HG02973 (cell line): ENCODE data around the gene HS6ST2.
"Not testable (repeated sequence)": the region's sequence is repeated elsewhere in the genome, so short reads cannot be mapped to it uniquely, and the experiment has no call there.

Experiments used
- ATAC-seq: cut with Tn5 transposase; IDR thresholded peaks from one replicate; pipeline ENCODE4 v1.9.1; 2021; ENCODE audit warnings: moderate library complexity; ENCODE audit not compliant: unreplicated experiment

HS6ST2 gene

DNA sequence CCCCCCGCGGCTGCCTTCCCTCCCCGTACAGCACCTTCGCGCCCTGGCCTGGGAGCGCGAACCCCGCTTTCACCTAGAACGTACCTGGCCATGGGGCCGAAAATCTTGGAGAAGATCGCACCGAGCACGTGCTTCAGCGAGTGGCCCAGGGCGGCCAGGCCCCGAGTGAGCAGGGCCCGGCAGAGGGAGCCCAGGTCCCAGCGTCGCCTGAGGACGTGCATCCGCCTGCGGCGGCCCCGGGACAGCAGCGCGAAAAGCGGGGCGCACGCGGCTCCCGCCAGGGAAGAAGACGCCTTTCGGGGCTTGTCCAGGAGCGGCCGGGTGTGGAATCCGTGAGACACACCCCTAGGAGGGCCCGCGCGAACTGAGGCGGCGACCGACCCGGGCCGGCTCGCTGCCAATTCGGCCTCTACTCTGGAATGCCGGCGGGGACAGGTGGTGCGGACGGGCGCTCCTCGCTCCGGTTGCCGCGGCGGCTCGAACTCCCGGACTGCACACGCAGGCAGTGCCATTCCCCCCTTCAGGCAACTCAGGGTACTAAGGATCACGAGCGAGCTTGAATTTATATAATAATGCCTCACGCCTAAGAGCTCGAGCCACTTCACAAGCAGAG lies at the start of gene HS6ST2:
HS6ST2 (minus strand) TSS at position 539 of the 613 bp plus-strand sequence.
- ATAC-seq, result no peak

DNA sequence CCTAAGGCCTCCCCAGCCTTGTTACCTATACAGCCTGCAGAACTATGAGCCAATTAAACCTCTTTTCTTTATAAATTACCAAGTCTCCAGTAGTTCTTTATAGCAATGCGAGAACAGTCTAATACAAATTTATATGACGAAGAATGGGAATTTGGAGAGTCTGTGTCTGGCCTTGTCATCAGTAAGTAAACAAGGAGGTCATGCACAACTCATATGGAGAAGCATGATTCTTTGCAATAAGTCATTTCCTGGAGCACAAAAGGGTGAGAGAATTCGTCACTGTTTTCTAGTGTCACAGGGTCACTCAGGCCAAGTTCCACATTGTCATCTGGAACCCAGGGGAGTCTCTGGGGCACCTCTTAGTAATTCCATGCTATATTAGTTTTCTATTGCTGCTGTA lies 49.0 kb upstream of the HS6ST2 start:
- ATAC-seq, result no peak

DNA sequence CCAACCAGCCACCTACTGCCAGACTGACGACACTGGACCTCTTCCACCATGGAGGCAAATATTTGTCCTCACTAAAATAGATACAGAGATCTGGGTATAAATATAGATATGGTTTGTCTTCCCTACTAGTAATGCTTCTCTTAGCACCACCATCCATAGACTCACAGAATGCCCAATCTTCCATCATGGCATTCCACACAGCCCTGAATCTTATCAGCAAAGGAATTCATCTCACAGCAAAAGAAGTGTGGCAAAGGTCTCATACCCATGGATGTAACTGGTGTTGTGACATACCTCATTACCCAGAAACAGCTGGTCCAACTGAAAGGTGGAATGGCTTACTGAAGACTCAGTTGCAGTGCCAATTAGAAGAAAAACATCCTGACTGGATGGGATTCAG lies 47.2 kb upstream of the HS6ST2 start:
- no peak for ATAC-seq

DNA sequence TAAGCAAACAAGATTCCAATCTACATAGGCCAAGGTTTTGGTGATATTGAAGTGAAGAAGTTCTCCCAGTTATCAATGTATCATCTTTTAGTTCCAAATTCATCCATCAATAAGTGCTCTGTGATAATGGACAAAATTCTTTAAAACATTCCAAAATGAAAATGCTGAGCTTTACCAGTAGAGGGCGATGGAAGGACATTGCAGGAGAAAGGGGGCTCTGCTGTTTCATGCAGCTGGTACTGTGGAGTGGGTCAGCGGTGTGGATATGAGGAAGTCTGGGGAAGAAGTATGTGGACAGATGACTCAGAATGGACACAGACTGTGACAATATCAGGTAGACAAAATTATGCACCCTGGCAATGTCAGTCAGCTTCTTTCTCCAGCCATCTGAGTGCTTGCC lies 46.6 kb upstream of the HS6ST2 start:
- ATAC-seq, result no peak

DNA sequence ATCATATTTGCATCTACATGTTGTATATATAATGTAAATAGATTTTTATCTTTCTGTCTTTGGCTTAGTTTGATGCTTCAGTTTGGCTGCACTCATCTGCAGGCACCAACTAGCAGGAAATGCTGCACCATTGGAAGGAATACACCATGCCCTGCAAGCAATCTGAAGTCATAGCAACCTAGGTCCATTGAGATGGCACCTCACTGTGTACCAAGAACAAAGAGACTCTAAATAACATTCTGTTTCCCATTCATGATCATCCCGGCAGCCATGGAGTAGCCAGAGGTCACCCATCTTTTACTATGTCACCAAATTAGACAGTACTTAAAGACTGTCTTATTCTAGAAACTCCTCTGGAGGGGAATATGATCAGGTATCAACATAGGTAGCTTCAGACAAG lies 40.8 kb upstream of the HS6ST2 start:
- no peak for ATAC-seq

DNA sequence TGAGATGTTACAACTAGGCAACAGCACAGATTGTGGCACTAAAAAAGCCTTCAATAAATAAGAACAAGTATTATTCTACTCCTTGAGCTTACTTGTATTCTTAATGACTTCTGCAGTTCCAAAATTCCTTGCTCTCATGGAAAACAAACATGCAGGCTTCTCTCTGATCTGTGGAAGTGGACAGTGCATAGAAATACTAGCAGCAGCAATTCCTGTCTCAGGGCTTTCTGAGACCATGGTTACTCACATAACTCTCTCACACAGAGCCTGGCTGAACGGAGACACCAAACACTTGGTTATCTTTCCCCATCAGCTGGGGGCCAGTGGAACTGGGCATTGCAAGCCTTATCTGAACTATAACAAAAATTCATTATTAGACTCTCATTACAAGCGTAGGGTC lies 32.4 kb upstream of the HS6ST2 start:
- ATAC-seq, result no peak

DNA sequence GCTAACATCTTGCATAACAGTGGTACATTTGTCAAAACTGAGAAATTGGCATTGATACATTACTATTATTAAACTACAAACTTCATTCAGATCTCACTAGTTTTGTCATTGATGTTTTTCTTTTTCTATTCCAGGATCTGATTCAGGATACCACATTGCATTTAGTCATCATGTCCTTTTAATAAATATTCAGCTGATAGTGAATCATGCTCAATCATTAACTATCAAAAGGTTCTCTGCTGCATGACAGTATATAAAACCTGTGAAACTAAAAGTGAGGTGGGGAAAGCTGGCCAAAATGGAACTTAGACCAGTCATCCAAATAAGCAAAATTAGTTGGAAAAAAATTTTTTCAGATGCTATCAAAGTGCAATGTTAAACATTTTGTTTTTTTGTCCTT lies 28.1 kb upstream of the HS6ST2 start:
- no peak for ATAC-seq

DNA sequence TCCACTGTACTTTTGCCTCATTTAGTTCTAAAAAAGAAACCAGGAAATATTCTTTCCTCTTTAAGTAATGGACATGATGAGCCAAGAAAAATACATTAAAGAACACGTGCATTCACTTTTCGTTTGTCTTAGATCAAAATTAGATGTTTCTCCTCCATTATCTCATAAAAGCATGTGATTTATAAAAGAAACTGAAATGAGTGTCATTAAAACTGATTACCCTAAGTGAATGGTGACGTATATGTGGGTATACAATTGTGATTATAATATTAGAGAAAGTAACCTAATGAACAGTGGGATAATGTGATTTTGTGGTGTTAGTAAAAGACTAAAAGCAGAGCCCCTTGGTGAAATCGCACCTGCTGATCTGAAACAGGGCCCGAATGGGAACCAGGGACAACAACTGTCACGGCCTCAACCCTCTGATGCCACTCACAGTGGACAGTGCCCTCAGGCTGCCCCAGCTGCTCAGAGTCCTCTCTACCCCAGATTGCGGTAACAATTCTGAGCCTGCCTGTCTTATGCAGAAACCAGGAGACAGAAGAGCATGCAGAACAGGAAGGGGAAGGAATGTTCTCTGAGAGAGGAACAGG lies 25.7 kb upstream of the HS6ST2 start:
- ATAC-seq, result no peak

DNA sequence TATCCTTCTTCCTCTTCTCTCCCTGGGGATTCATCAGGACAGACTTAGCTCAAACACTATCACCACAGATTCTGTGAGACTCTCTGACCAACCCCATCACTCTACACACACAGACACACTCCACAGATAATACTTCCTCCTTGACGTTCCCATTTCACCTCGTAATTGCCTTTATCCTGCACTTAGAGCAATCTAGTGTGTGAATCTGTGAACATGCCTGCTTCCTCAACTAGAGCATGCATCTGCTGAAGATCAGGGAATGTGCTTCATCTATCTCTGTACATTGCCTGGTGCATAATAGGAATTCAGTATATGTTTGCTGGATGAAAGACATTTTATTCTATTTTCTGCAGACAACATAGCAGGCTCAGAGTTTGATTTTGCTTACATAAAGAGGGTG lies 25.1 kb upstream of the HS6ST2 start:
- ATAC-seq, result no peak

DNA sequence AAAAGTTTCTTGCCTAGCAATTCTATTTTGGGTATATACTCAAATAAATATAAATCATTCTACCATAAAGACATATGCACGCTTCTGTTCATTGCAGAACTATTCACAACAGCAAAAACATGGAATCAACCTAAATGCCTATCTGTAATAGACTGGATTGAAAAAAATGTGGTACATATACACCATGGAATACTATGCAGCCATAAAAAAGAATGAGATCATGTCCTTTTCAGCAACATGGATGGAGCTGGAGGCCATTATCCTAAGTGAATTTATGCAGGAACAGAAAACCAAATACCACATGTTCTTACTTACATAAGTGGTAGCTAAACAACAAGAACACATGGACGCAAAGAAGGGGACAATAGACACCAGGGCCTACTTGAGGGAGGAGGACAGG lies 21.6 kb upstream of the HS6ST2 start:
- ATAC-seq, result not testable (repeated sequence)

DNA sequence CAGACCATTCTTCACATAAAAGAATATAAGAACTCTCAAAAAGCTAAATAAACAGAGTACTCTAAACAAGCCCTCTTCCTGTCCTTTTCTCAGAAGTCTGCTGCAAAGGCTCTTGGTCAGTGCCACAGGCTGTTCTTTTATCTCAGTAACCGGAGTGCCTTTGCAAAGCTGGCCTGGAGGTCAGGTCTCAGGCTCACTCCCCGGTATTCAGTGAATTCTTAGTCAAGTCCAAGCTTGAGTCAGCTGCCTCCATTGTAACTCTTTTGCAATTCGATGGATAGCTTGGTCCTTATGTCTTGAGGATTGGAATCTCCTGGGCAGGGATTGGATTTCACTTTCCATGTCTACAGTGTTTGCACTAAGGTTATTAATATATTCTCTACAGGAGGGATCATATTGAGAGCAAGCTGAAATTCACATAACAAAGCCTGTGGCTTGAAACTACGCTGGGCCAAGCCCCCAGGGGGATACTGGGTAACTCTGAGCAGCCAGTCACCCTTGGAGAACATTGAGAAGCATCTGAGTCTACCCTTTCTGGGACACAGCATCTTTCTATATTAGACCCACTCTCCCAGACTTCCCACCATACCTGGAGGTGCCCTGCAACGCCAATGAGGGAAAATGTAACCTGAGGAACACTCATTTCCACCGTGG lies 10.0 kb upstream of the HS6ST2 start:
- ATAC-seq, result no peak

DNA sequence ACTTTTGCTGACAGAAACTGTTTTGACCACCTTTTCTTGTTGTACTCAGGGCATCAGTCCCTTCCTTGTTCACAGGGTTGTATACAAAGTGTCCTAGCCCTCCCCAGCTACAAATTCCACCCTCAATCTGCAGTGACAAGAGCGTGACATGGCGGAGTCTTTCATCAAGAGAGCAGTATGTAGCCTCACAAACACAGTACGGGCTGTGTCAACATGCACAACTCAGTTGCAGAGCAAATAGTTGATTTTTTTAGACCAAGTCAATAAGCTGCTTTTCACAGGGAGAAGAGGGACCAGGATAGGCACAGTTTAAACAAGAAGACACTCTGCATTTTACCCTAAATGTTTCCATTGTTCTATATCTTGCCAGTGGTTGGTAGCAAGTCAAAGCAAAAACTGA lies 8.6 kb upstream of the HS6ST2 start:
- ATAC-seq, result no peak

DNA sequence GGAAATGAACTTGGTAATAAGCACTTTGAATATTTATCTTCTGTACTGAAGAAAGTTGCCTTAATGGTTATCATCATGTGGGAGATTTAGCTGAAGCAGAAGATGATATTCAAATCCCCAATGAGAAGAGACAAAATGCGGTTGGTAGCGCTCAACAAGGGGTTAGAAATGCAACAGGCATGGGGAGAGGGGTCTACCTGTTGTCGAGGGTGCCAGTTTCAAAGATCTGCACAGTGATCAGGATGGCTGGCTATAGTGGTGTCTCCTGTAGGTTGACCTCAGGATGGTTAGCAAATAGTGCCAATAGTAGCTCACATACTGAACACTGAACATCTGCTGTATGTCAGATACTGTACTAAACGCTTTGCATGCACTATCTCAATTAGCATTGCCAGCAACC lies 7.0 kb upstream of the HS6ST2 start:
- ATAC-seq, result no peak

DNA sequence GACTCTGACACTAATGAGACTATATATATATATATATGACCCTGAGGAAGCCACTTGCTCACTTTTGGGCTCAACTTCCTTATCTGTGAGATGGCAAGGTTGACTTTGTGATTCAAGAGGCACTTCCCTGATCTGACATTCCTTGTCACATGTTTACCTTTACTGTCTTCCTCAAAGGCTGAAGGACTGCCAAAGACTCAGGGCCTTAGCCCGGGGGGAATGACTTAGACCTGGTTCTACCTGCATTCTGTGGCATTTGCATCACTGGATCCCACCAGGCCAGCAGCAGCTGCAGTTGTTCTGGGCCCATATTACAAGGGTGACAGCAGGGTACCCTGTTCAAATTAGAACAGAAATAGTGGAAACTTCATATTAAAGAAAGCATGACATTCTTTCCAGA lies 3.1 kb upstream of the HS6ST2 start:
- no peak for ATAC-seq

DNA sequence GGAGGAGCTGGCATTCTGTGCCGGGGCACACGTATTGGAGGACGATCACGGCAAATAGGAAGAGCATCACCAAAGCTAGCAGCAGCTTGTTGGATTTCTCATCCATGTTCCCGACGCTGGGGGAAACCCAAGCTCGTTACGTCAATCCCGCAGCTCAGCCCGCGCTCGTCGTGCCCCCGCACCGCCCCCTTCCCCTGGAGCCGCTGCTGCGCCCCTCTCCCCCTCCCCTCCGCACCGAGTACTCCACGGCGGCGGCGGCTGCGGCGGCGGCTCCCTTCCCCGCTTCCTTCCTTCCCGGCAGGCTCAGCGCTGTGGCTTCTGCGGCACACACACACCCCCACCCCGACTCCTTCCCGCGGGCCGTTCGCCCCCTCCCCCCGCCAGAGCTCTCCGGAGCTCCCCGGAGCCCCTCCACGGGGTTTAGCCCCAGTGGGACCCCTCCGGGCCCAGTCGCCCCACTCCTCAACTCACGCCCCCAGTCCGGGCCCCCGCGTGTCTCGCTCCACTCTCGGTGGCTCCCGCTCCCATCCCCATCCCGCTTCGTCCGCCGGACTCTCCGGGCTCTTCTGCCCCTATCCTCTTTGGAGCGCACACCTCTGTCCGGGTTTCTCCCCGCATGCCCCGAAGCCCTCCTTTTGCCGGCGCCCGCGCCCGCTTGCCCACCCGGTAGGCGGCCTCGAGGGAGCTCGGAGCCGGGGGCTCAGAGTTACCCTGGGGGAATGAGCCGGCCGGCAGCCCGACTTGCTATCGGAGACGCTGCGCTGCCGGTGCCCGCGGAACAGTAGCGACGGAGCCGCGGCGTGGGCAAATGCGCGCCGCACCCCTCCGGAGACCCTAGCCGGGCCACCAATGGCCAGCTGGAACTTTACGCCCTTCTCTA lies 978 bp downstream of the HS6ST2 start:
- no peak for ATAC-seq

DNA sequence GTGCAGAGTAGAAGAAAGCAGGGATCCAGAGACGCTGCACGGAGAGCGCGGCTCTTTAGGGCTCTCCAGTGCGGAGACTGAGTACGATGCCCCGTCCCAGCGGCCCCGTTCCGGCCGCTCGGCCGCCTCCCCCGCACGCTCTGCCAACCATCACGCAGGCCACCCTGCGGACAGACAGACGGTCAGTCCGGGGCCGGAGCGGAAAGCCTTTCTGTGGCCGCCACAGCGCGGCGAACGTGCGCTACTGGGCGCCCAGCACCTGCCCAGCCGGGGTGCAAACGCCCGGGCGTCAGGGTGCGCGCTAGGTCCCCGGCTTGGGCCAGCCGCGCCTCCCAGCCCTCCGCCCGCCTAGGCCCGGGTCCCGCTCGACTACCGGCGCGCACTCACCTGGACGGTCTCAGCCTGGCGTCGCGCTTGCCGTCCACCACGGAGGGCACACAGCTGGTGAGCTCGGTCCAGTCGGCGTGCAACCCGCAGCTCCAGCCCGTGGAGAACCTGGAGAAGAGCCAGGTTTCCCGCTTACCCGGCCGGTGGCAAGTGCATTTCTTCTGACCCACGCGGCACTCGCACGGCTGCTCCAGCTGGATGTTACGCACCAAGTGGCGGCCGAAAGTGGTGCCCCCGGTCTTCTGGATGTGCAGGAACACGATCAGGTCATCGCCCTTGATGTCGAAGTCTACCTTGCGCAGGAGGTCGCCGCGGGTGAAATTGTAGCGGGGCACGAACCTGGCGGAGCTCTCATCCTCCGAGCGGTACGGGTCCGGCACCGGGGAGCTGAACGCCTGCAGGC lies 1.8 kb downstream of the HS6ST2 start:
- ATAC-seq, result no peak

DNA sequence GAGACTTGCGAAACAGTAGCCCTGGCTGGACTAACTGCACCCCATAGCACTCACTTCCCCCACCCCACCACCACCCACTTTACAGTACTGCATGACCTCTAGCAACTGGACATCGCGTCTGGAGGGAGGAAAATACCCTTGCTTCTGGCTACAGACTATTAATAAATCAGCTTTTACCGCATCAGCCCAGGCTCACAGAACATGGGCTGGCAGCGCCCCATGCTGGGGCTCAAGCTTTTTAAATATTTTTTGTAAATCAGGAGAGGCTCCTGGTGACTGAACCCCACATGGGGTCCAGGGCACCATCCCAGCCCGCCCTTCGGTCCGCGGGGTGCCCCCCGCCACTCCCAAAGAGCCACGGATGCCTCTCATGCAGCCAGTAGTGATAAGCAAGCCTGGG lies 2.7 kb downstream of the HS6ST2 start:
- ATAC-seq, result no peak

DNA sequence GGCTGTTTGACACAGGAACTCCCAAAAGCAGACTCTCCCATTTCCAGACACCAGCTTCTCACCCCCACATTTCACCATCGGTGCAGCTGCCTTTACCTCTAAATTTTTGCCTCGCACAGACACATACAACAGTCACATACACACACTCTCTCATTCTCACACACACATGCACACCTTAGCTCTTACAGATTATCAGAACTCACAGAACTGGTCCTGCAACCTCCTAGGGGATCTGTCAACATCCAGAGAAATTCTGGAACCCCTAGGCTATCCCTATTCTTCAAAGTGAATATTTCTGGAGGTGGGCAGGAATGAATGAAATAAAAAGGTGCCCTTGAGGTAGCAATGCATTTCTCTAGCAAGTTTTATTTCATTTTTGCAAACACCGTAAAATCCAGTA lies 4.1 kb downstream of the HS6ST2 start:
- ATAC-seq, result no peak

DNA sequence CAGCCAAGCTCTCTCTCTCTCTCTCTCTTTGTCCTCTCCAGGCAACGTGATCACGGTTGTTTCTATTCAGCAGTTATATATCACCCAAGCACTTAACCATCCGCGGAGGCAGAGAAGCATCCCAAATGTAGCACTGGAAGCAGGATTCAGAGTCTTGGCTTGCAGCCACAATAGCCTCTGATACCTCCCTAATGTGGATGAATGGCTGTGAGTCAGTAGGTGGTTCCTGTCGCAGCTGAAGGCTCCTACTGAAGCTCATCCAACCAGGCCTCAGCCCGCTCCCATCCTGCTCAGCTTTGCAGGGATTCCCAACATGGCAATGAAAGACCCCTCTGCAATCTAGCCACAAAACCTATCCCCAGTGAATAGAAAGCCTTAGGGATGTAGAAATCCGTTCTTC lies 5.1 kb downstream of the HS6ST2 start:
- ATAC-seq, result no peak

DNA sequence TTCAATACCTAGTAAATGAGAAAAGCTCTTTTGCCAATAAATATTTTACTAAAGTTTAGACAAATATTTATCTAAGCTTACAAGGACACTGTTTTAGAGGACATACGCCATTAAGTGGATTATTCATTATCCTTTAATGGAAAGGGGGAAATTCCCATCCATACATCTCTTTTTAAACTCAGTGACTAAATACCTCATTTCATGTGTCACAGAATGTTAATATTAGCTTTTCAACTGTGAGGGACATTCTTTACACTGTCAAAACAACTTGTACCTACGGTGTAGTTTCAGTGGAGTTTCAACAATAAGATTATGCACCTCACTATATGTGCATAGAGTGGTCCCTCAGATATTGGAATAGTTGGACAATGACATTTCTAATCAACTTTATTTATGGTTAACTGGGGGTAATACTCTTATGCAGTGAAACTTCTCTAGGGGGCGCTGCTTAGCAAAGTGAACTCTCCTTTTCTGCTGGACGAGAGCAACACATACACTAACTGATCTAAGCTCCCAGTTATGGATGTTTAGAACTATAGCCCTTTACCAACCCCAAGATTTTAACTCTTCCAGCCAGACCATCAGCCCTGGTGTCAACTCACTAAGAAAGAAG lies 9.7 kb downstream of the HS6ST2 start:
- ATAC-seq, result no peak
